ENCODE measurements around the gene GRK3.

The GRK3 gene

GRCh38 chr22:25626624-25626990, 62.1 kb downstream of the GRK3 start:
- DNase-seq (ENCODE audit: low spot score) = no peak

- no peak for DNase-seq (ENCODE audit: low spot score)
These were observed 62.9 kb downstream of the GRK3 start for GRCh38 chr22:25627271-25627852.

GRCh38 chr22:25628494-25628893, 64.0 kb downstream of the GRK3 start:
- no peak for DNase-seq (ENCODE audit: low spot score)

- no peak for DNase-seq (ENCODE audit: low spot score)
These were observed 65.1 kb downstream of the GRK3 start for GRCh38 chr22:25629613-25630012.

DNA sequence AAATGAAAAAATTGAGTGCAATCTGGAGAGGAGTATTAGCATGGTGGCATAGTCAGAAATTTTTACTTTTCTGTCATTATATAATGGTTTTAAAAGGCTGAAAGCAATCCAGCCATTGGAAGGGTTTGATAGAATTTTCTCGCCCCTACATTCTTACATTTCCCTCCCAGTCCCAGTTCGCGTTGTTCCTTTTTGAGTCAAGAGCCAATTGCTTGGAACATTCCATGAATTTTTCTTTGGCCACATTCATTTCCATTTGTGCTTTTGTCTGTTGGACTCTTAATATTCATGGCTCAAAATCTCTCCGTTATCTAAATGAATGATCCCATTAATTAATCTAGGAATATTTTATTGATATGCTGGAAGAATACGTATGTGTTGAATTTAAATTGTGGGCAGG, 66.0 kb downstream of the GRK3 start:
- peak; percentile 31 for DNase-seq (ENCODE audit: low spot score)

- no peak for DNase-seq (ENCODE audit: low spot score)
These were observed 71.8 kb downstream of the GRK3 start for GRCh38 chr22:25636323-25636722.

DNA sequence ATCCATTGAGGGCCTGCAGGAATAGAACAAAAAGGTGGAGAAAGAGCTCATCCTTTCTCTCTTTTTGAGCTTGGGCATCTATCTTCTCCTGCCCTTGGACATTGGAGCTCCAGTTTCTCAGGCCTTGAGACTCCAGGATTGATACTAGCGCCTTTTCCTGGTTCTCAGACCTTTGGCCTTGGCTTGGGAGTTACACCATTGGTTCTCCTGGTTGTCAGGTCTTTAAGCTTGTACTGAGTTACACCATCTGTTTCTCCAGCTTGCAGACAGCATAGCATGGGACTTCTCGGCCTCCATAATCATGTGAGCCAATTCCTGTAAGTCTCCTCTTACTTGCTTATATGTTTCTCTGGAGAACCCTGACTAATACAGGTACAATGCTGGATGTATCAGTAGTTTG, 72.6 kb downstream of the GRK3 start:
- no peak for DNase-seq (ENCODE audit: low spot score)

DNA sequence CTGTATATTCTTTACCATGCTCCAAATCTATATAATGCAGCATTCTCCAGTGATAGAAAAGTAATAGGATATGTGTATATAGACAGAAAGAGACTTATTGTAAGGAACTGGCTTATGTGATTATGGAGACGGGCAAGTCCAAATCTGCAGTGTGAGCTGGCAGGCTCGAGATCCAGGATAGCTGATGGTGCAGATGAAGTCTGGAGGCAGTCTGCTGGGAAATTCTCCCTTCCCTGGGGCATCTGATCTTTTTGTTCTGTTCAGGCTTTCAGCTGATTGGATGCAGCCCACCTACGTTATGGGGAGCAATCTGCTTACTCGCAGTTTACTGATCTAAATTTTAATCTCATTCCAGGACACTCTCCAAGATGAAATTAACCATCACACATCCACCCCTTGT, 73.2 kb downstream of the GRK3 start:
- DNase-seq (ENCODE audit: low spot score) = no peak

DNA sequence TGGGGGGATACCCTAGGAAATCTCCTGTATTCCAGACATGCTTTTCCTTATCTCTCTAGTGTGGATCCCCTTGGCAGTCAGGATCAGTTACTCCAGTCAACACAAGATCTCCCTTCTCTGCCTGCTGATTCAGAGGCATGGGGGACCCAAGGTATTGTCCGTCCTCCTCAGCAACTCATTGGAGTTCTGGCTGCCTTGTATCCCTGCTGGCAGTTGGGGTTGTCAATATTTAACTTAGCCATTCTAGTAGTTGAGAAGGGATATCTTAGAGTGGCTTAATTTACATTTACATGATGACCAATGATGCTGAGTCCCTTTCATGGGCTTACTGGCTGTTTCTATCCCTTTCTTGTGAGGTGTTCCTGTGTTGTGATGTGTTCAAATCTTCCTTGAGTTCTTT, 74.2 kb downstream of the GRK3 start:
- DNase-seq (ENCODE audit: low spot score) = no peak

DNA sequence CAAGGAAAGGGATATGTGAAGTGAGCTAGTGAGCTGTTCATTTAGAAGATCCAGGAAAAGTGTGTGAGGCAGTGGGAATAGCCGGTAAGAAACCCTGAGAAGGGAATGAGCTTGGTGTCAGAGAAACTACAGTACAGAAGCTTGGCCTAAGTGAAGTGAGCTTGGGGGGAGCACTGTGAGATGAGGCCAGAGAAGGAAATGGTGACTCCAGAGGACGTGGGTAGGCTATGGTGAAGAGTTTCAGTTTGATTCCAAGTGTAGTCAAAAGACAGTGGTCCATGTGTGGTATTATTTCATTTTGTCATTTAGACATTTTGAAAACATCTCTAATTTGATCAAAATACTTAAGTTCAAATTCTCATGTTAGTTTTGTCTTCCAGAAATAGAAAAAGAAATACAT, 77.2 kb downstream of the GRK3 start:
- no peak for DNase-seq (ENCODE audit: low spot score)

GRCh38 chr22:25643232-25644000, 78.9 kb downstream of the GRK3 start:
- DNase-seq (ENCODE audit: low spot score) = no peak

GRCh38 chr22:25644122-25644521, 79.6 kb downstream of the GRK3 start:
- no peak for DNase-seq (ENCODE audit: low spot score)

DNA sequence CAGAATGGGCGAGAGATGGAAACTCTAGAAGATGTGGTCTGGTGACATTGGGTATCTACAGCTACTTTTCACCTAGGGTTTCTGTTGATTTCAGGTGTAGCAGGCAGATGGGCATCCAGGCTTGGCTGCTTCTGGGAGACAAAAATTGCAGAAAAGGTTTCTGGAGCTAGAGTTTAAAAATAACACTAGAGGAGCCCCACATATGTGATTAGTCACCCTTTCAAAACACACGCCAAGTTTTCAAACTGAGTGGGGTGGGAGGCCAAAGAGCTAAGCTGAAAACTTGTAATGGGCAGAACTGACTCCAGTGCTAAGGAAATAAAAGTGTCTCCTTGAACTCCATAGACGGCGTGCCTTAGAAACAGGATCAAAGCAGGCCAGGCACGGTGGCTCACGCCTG, 80.8 kb downstream of the GRK3 start:
- peak; percentile 25 for DNase-seq (ENCODE audit: low spot score)

GRCh38 chr22:25645964-25646363, 81.5 kb downstream of the GRK3 start:
- no peak for DNase-seq (ENCODE audit: low spot score)

DNA sequence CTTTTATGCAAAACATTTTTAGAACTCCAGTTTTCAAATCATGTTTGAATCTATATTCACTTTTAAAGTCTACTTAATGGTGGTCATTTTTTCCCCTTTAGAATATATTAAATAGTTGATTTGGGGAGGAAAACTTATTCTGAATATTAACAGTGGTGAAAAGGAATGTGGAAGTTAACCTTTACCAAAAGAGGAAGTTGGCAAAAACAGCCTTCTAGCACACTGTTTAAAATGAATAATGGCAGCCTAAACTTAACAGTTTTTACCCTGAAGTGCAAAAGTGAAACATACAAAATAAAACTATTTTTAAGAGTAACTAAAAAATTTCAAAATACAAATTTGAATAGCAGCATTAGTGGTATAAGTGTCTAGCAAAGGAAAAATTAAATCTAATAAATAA, 86.4 kb downstream of the GRK3 start:
- no peak for DNase-seq (ENCODE audit: low spot score)

- DNase-seq (ENCODE audit: low spot score) = no peak
These were observed 87.0 kb downstream of the GRK3 start for GRCh38 chr22:25651332-25652085.

GRCh38 chr22:25654676-25655075, 90.2 kb downstream of the GRK3 start:
- DNase-seq (ENCODE audit: low spot score) = no peak

- DNase-seq (ENCODE audit: low spot score) = no peak
These were observed 91.0 kb downstream of the GRK3 start for GRCh38 chr22:25655371-25655935.

DNA sequence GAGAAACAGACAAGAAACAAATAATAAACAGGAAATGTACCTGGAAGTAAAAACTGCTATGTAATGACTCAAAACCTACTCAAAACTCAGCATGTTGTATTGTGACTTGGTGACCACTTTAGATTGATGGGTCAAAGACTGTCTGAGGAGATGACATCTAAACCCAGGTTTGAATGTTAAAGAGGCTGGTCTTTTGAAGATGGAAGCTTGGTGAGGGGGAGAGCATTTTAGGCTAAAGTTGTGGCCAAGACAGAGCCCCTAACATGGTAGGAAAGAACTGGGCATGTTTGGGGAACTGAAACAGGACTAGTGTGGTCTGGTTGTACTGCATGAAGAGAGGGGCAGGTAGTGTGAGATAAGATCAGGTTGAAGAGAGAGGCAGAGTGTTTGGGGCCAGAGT, 92.2 kb downstream of the GRK3 start:
- no peak for DNase-seq (ENCODE audit: low spot score)

DNA sequence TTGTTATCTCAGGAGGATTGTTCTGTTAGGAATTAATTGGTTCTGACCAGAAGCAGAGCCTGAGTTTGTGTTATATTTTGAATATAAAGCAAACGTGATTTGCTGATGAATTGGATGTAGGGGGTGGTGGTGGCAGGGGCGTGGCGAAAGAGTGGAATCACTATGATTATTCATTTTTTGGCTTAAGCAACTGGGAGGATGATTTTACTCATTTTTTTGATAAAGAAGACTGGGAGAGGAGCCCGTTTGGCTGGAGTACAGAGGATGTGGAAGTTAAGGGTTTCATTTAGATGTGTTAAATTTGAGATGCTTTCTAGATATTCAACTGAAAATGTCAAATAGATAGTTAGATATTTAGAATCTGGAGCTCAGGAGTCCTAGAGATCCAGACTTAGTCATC, 94.2 kb downstream of the GRK3 start:
- no peak for DNase-seq (ENCODE audit: low spot score)

GRCh38 chr22:25659413-25659812, 94.9 kb downstream of the GRK3 start:
- DNase-seq (ENCODE audit: low spot score) = no peak

DNA sequence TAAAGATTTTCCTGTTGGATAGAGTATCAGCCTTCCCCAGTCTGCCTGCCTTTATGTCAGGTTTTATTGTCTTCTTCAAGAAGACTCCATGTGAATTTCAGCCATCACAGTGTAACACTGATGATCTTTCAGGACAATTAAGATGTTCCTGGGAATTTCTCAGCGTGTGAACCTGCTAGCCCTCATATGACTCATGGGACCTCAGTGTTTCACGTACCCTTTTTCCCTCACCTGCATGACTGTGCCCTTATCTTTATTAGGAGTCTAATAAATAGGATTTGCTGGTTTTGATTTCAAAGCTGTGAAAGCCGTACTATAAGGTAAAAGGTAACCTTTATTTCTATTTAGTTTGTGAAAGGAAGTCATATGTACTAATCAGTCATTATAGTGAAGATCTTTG, 95.9 kb downstream of the GRK3 start:
- no peak for DNase-seq (ENCODE audit: low spot score)

DNA sequence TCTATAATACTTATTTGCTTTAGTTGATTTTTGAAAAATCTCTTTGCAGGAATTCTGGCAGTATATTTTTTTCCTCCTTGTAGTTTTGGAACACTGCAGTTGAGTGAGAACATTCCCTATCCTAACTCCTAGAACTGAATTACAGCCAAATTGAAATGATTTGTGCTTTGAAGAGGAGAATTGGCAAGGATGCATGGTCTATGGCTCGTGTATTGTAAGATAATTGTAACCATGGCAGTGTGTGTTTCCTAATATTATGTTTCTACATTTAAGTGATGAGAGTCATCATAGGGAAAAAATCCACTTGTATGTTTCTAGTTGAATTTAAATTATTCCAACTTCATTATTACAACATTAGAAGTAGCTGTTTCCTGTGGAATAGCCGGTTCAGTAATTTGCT, 96.6 kb downstream of the GRK3 start:
- no peak for DNase-seq (ENCODE audit: low spot score)
